ENCODE results near the gene ERN2.
A peak's percentile ranks its signal among the peaks of the same experiment; 100 is the strongest.

The ERN2 gene

DNA sequence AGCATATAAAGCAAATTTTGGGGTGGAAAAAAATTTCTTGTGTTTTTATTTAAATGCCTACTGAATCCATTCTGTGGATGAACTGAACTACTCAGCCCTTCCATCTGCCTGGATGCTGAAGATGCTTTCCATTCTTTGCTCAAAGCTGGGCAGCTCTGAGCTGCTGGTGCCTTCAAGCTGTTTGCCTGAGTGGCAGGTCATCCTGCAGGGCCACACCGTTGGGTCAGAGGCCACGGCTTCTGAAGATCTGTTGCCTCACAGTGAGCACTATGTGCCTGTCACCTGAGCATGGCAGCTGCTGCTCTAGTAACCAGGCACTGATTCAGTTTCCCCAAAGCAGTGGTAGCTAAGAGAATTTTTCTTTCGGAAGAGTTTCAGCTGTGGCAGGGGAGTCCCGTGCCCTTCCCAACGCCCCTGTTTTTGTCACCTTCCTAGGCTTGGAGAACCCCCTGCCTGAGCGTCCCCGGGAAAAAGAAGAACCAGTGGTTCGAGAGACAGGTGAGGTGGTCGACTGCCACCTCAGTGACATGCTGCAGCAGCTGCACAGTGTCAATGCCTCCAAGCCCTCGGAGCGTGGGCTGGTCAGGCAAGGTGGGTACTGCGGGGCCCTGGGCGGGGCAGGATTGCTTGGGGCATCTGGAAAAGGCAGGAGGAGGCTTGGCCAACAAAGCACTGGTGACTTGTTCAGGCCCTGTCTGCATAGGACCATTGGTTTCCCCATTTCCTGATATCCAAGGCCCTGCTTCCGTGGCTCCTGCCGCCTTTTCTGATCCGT lies 25.8 kb downstream of the ERN2 start:
- DNase-seq (ENCODE audit: low read depth in 2 of 2), result no peak

DNA sequence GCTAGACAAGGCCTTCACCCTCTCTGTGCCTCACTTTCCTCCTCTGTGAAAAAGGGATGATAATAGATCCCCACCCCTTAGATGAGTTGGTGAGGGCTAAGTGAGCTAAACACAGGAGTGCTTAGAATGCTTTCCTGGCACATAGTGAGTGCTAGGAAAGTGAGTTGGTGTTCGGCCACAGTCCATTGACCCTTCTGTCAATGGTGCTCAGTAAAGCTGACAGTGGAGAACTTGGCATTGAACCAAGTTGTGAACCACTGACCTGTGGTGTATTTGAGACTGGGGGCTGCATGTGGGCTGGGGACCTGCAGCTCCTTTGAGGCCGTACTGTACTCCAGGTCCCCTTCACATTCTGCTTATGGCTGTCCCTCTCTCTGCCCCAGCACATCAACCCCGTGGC lies 29.5 kb downstream of the ERN2 start:
- no peak for DNase-seq (ENCODE audit: low read depth in 2 of 2)

DNA sequence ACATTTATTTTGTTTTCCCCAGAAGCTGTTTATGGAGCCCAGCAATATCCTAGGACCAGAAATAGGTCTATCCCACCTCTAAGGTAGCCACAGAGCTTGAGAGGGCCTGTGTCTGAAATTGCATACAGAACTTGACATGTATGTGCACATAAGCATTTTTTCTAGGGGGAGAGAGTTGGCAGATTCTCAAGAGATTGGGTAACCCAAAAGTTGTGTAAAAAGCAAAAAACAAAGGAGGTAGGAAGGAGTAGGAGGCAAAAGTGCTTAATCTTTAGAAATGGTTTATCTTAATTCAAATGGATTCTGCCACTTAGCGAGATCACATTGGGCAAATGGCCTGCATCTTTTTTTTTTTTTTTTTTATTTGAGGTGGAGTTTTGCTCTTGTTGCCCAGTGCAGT lies 30.8 kb downstream of the ERN2 start:
- DNase-seq (ENCODE audit: low read depth in 2 of 2), result no peak

DNA sequence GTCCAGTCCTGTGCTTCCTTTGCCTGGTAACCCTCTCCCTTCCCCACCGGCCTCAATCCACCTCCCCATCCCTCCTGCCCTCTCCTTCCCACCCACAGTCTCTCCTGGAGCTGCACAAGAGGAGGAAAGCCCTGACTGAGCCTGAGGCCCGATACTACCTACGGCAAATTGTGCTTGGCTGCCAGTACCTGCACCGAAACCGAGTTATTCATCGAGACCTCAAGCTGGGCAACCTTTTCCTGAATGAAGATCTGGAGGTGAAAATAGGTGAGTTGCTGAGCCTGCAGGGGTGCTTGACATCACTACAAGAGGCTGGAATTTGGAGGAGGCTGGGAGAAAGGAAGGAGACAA lies 33.1 kb downstream of the ERN2 start:
- DNase-seq (ENCODE audit: low read depth in 2 of 2), result no peak

DNA sequence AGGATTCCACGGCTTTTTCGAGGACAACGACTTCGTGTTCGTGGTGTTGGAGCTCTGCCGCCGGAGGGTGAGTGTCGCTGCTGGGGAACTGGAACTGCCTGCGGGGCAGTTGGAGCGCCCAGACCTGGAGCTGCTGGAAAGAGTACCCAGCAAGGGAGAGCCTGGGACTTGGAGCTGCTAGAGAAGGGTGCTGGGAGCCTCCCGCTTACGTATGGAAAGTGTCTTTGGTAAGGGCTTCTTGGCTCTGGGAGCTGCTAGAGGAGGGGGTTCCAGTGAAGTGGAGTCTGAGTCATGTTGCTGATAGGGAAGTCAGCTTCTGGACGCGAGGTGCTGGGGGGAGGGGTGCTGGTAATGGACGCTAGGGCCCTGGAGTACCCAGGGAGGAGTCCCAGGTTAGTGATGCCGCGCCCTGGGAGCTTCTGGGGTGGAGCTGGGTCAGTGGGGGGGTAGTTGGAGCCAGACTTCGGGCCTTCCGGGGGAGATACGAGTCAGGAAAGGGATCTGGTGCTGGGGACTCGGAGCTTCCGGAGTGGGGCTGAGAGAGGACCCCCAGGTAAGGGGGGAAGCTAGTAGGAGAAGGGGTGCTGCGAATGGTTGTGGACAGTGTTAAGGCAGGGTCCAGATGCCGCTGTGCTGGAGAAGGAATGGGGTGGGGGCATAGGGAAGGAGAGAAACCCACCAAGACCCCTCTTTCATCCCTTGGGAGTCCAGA lies 33.6 kb downstream of the ERN2 start:
- no peak for DNase-seq (ENCODE audit: low read depth in 2 of 2)

DNA sequence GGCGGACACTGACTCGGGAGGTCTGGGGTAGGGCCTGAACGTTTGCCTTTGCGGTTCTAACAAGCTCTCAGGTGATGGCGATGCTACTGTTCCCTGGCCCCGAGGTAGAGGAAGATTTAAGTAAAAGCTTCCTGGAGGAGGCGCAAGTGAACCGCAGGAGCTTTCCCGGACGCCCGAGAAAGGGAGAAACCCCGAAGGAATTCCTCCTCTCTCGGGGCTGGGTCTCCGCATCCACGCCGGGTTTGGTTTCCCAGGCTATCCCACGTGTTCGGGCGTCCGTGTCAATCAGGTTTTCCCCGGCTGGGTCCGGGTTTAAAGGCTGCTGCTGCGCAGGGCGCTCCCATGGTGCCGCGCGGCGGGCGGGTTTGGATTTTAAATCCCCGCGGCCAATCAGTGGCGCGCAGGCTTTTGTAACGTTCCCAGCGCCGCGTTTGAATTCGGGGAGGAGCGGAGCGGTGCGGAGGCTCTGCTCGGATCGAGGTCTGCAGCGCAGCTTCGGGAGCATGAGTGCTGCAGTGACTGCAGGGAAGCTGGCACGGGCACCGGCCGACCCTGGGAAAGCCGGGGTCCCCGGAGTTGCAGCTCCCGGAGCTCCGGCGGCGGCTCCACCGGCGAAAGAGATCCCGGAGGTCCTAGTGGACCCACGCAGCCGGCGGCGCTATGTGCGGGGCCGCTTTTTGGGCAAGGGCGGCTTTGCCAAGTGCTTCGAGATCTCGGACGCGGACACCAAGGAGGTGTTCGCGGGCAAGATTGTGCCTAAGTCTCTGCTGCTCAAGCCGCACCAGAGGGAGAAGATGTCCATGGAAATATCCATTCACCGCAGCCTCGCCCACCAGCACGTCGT lies 34.4 kb downstream of the ERN2 start, which contains the start of gene PLK1:
PLK1 (plus strand) TSS at position 460 of the 844 bp plus-strand sequence; CDS start at position 504, 44 bp downstream.
- DNase-seq (ENCODE audit: low read depth in 2 of 2), result peak; percentile 26 to 51

DNA sequence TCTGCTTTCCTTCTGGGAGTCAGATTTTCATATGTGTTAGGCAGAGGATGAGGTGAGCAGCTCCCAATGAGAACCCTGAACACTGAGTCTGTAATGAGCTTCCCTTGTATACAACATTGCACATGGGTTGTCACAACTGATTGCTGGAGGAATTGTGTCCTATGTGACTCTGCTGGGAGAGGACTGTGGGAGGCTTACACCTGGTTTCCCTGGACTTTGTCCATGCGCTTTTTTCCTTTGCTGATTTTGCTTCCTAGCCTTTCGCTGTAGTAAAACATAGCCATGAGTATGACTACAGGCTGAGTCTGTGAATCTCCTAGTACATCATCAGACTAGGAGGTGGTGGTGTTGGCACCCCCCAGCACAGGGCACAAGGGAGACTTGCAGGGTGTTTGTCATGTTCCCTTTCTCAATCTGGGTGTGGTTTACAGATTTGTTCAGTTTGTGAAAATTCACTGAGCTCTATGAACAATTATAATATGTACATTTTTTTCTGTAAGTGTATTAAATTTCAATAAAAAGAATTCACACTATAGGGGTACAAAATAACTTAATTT lies 36.0 kb downstream of the ERN2 start:
- DNase-seq (ENCODE audit: low read depth in 2 of 2), result no peak

DNA sequence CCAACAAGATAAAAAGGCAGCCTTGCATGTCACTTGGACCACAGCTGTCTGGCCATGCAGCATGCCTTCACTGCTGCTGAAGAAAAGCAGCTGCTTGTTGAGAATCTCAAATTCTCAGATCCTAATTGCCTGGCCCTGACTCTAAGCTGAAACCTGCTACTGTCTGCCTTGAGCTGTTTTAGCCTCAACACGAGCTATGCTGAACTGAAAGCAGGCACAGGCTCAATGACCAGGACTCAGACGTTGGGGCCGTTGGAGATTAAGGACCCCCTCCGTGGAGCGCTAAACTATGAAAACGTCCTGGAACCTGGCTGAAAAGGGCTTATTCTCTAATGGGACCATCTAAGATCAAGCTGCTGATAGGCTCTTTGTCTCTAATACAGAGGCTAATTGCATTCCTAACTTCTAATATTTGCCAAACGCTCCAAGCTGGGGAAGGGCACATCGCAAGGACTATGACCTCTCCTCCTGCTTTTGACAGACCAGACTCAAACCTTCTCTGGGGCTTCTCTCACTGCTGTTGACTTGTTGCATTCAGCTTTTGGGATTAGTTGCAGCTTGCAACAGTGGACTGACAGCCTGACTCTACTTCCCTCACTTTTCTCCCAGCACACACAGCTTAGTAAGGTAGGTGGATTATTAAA lies 38.9 kb downstream of the ERN2 start:
- no peak for DNase-seq (ENCODE audit: low read depth in 2 of 2)

DNA sequence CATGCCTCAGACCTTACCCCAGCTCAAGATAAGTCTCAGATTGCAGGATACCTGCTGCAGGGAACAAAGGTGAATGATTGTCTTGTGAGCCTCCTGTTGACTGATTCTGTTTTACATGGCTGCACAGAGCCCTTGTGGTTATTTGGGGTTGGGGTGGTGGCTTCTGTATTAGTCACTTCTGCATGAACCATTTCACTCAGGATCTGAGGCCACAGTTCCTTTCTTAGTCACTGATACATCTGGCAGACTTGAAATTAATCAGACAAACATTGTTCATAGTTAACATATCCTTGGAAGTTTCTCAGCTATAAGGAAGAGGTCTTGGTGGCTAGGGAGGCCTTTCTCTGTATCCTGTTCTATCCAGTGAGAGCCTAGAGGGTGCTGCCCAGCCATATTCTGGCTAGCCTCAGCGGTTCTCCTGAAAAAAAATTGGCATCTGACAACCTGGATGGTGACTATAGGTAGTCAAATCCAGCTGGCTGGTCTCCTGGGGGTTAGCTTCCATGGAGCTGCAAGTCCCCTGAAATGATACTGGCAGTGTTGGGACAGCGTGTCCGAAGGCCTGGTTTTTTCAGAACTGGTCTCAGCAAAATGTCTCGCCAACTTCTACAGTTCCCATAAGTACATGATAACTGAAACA lies 42.8 kb downstream of the ERN2 start:
- peak in 1 of 2 donors; percentile 8 for DNase-seq (ENCODE audit: low read depth in 2 of 2)

DNA sequence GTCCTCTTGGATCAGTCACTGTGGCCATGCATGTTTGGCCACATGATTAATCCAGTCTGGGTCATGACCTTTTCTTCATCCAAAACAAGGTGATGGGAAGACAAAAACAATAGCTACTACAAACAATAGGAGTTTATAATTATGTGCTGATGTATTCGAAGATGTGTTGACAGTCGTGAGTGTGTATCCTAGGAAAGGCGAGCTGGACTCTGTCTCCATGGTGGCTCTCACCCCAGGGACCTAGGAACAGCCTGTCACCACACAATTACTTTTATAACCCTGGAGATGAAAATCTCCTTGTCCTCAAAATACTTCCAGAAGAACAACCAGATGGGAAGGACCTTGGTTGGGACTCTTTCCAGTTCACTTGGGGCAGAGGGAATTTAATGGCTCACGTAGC lies 44.1 kb downstream of the ERN2 start:
- DNase-seq (ENCODE audit: low read depth in 2 of 2), result no peak

DNA sequence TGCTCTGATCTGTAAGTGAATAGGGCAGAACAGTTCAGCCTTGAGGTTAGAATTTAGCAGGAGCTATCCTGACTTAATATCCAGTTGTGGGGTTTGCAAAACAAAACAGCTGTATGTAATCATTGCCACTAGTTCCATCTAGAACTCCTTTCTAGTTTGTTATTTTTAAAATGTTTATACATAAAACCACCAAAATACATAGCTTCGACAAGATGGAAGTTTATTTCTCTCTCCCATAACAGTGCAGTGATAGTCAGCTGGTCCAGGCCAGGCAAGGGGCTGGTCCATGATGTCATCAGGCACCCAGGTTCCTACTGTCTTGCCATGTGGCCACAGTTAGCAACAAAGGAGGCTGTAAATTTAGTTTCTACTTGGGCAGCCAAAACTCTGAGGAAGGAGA lies 44.8 kb downstream of the ERN2 start:
- DNase-seq (ENCODE audit: low read depth in 2 of 2), result no peak

DNA sequence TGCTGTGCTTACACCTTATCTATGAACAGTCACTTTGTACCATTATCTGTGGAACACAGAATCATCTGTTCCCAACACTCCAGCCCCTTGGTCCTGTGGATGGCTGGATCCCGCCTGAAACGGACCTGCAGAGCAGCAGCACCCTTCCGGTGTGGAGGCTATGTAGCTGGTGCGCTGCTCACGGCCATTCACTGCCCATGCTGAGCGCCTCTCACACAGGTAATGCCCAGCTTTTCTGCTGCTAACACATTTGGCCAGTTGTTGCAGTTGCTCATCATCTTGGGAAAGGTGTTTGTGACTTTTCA lies 45.7 kb downstream of the ERN2 start:
- DNase-seq (ENCODE audit: low read depth in 2 of 2), result no peak

DNA sequence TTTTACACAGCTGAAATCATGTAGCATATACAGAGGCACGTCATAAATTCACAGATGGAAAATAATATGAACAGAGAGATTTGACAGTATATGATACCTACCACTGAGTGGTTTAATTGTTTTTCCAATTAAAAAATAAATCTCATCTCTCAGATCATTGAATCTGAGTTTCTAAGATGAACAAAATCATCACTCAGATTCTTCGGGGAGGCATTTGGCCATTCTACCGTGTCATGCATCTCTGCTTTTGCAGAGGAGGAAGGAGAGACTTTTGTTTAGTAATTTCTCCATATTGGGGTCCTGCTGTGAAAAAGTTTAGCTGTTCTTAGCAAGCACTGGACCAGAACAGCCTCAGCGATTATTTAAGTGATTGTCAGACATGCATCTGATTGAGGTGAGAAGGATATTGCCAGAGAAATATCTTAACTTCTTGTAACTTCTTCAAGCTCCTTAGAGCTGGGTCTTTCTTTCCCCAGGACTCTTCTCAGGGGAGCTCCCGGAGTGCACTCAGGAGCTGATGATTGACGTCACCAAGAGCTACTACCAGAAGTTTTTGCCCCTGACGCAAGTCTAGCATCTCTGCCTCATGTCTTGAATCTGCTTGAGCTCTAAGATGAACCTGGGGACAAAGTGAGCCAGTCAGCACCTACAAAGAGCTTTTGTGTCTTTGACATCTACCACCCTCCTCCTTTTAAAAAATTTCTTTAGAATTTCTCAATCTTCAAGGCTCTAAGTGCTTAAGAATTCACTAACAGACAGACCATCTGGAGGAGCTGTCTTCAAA lies 46.3 kb downstream of the ERN2 start:
- DNase-seq (ENCODE audit: low read depth in 2 of 2), result no peak

DNA sequence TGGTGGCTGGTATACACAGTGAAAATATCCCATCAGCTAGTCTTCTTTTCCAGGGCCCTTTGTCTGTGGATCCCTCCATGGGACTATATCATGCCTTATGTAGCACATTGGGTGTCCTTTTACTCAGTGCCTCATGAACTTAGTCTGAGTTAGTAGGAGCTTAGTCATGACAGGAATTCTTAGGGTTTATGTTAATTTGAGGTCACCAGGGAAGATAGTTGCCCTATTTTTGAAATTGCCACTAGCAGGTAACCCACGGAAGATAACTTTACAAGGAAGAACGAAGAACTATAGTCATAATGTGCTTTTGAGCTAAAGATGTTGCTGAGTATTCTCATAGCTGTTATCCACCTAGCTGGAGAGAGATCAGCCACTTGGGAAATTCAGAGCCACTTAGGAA lies 49.1 kb downstream of the ERN2 start:
- DNase-seq (ENCODE audit: low read depth in 2 of 2), result no peak

DNA sequence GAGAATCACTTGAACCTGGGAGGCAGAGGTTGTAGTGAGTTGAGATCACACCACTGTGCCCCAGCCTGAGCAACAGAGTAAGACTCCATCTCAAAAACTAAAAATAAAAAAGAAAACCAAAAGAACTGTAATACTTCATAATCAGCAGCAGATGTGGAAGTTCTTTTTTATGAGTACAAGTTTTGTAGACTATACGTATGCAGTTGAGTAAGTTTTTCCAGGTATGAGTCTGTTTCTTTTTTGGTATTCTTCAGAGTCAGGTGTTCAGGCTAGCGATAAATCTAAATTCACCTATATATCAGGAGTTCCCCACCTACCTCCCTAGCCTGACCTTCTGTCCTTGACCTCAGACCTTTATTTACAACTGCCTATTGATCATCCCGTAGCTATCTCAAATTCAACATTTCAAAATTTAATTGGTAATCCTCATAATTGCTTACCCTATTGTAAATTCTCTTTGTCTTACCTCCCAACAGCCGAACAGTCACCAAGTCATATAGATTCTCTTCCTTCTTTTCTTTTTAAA lies 61.0 kb downstream of the ERN2 start:
- DNase-seq (ENCODE audit: low read depth in 2 of 2), result no peak

DNA sequence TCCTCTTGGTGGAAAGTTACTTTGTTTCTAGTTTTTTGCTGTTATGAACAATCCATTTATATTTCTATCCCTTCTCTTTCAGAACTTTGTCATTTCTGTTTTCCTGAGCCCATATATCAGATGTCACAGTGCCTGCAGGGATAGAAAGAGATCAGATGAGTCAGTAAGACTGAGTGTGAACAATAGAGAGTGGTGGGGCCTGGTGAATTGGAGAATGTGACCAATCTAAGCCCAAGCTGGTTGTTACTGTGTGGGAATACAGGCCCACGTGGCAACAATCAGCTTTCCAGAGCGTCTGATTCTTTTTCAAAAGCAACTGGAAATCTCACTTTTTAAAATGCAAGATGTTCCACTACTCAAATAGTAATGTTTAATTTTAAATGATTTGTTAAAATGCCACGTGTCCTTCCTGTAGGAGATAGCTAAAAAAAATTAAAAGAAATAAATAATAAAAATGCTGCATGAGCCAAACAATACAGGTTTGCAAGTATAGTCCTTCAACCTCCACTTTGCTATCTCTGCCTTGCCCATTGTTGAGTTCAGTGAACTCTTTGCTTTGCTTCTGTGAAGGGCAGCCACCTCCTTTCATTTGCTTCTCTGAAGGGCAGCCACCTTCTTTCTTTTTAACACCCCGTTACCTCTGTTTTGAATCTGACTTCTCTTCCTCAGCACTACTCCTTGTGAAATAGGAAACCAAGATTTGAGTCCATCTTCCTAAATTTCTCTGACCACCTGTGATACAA lies 62.2 kb downstream of the ERN2 start:
- DNase-seq (ENCODE audit: low read depth in 2 of 2), result no peak

DNA sequence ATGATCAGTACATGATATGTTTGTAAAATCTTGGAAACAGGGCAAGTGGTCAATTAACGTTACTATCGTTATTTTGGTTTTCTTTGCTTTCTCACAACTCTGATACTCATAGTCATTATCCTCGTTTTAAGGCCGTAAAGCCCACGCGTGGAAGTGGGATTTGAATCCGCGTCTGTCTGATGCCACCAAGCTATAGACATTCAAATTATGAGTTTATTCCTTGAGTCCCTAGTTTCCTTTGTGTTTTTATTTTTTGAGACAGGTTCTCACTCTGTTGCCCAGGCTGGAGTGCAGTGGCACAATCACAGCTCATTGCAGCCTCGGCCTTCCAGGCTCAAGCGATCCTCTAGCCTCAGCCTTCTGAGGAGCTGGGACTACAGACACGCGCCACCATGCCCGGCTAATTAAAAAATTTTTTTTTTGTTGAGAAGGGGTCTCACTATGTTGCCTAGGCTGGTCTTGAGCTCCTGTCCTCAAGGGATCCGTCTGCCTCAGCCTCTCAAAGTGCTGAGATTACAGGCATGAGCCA lies 70.7 kb downstream of the ERN2 start:
- no peak for DNase-seq (ENCODE audit: low read depth in 2 of 2)

DNA sequence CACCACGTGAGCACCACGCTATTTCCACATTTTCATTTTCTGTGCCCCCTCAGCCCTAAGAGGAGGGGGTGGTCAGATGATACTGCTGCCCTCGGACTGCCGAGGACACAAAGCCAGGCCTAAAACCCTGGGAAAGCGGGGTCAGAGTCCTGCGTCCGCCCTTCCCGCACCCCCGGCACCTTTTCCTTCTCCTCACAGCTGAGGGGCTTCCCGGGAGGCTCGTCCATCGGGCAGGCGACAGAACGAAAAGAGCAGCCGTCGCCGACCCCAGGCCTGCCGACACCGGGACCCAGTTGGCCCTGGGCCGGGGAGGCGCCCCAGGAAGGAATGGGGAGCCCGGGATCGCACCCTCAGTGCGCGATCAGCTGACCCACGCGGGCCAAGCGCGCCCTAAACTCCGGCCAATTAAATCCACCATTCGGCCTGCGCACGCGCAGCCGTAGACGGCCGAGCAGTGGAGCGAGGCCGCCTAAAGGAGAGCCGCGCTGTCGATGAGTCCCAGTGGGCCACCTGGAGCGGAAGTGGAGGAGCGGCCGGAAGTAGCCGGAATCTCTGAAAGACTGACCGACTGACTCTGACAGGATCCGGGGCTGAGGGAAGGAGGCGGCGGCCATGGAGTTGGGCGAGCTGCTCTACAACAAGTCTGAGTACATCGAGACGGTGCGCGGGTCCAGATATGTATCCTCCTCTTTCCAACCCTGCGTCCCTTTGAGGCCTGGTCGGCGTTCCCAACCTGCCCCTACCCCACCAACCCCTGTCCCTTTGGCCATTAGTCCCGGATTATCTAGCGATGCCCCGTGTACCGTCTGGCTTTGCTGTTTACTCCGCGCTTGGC lies 71.9 kb downstream of the ERN2 start, which contains the start of the genes DCTN5 and PALB2:
DCTN5 (plus strand) TSS at position 536 of the 835 bp plus-strand sequence; CDS start at position 613, 77 bp downstream.
PALB2 (minus strand) TSS at position 380 of the 835 bp plus-strand sequence; CDS start at position 227, 153 bp downstream.
- DNase-seq (ENCODE audit: low read depth in 2 of 2), result peak; percentile 77 to 83

Data from stimulated activated CD8-positive, alpha-beta memory T cell treated with anti-CD3 and anti-CD28 coated beads, Interleukin-7, amount 100 ng/mL, for 4 hours (primary cell).